ENCODE data around the gene KIF5C.
A peak's percentile ranks its signal among the peaks of the same experiment; 100 is the strongest.

The KIF5C gene

DNA sequence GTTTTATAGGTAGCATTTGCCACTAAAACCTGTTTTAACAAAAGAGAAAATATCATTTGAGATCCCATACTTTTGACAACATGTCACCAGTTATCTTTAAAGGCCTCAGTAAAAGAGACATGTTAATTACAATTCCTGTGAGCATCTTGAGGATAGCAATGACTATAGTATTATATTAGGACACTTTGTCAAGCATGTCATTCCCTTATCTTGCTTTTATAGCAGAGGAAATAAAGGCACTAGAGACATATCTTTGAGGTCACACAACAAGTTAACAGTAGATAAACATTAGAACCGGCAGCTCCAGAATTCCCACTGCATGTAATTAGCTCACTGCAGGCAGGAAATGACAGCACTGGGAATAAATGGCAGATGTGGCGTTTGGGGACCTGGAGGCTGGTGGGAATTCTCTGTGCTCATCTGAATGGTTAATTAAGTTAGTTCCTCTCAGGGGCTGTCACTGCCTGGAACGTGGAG, 189.4 kb downstream of the KIF5C start:
- Histone ChIP-seq H2AFZ (ENCODE audit: low read depth, low read length) (no peak overlapping the region), H2BK120ac (ENCODE audit: low read depth, low read length) (no peak overlapping the region), H3K4me2 (ENCODE audit: low read length, poor library complexity, severe bottlenecking) (no peak overlapping the region), H3K36me3 (ENCODE audit: control insufficient read depth in 1 of 2, insufficient read depth in 2 of 2, low read depth in 1 of 2, low read length in 2 of 2) (no peaks in the 10 kb centered on the region), H2BK5ac (ENCODE audit: low read depth, low read length, poor library complexity, severe bottlenecking) (no peak overlapping the region), H3K9ac (ENCODE audit: low read length) (no peak overlapping the region), H3K27ac (ENCODE audit: low read length, poor library complexity, severe bottlenecking) (no peak overlapping the region), H4K91ac (ENCODE audit: low read length) (no peak overlapping the region), H3K18ac (ENCODE audit: low read depth in 1 of 2, low read length in 2 of 2) (peak overlapping the region; percentile 28 to 46), H2BK12ac (ENCODE audit: low read length in 2 of 2) (no peak overlapping the region), H3K14ac (ENCODE audit: low read length in 2 of 2) (no peak overlapping the region), H4K8ac (ENCODE audit: low read length) (no peak overlapping the region), H3K4me1 (ENCODE audit: control insufficient read depth, insufficient read depth, low read depth, low read length) (no peaks in the 10 kb centered on the region), H3K4me3 (ENCODE audit: insufficient read depth in 1 of 2, low read depth in 1 of 2, low read length in 2 of 2) (no peak overlapping the region), H3K9me3 (ENCODE audit: control insufficient read depth, low read length) (no peaks in the 10 kb centered on the region), H3K23ac (ENCODE audit: low read length in 2 of 2) (no peak overlapping the region), H2AK5ac (ENCODE audit: low read length, severe bottlenecking) (no peak overlapping the region), H2BK15ac (ENCODE audit: low read depth, poor library complexity, severe bottlenecking) (no peak overlapping the region), H3K4ac (ENCODE audit: low read depth in 1 of 2, low read length in 2 of 2) (no peak overlapping the region), H3K27me3 (ENCODE audit: control insufficient read depth in 1 of 2, insufficient read depth in 1 of 2, low read length in 2 of 2) (no peaks in the 10 kb centered on the region), H3K79me1 (replicated peaks; ENCODE audit: low read length, poor library complexity, severe bottlenecking) (no peaks in the 10 kb centered on the region)
- WGBS = 3% methylated on average over 3 of the region's 3 CpGs
- DNase-seq = peak; percentile 82

DNA sequence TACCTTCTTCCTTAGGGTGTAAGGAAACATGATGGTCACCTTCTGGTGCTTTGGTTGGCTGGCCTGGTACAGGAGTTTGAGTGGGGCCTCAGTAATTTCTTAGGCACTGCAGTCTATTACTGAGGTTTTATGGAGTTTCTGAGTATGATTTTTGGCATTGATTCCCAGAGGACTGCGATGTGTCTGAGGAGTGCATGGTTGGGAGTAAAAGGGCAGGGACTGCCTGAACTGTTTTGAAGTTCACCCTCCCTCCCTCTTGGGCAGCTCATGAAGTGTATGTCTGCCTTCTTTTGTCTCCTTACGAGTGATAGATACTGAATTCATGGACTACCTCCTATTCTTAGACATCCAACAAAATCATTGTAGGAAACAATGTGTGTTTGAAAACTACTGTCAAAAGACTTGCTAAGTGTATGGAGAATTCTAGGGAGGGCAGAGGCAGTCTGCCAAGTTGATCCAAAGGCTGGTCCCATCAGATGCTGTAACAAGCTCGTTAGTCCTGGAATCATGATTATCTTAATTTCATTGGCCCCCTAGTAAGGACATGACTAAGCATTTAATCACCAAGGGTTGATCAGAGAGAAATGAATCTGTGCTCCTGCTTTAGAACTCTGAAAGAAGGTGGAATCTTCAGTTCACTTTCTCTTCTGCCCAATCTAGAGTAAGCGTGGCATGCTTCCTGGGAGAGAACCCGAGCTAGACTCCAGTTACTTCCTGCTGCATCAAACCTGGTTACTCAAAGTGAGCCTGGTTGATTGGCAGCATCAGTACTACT, 190.0 kb downstream of the KIF5C start:
- H3K9me3 ChIP-seq (ENCODE audit: control insufficient read depth, low read length) = no peaks in the 10 kb centered on the region
- no peak overlapping the region for H3K14ac ChIP-seq (ENCODE audit: low read length in 2 of 2)
- peak; percentile 64 for DNase-seq
- peak overlapping the region; percentile 28 to 70 for H3K18ac ChIP-seq (ENCODE audit: low read depth in 1 of 2, low read length in 2 of 2)
- no peaks in the 10 kb centered on the region for H3K36me3 ChIP-seq (ENCODE audit: control insufficient read depth in 1 of 2, insufficient read depth in 2 of 2, low read depth in 1 of 2, low read length in 2 of 2)
- no peak overlapping the region for H3K9ac ChIP-seq (ENCODE audit: low read length)
- no peak overlapping the region for H3K27ac ChIP-seq (ENCODE audit: low read length, poor library complexity, severe bottlenecking)
- no peak overlapping the region for H2BK12ac ChIP-seq (ENCODE audit: low read length in 2 of 2)
- H3K27me3 ChIP-seq (ENCODE audit: control insufficient read depth in 1 of 2, insufficient read depth in 1 of 2, low read length in 2 of 2) = no peaks in the 10 kb centered on the region
- no peak overlapping the region for H3K4me2 ChIP-seq (ENCODE audit: low read length, poor library complexity, severe bottlenecking)
- H3K4ac ChIP-seq (ENCODE audit: low read depth in 1 of 2, low read length in 2 of 2) = no peak overlapping the region
- no peak overlapping the region for H3K23ac ChIP-seq (ENCODE audit: low read length in 2 of 2)
- H2AK5ac ChIP-seq (ENCODE audit: low read length, severe bottlenecking) = no peak overlapping the region
- H3K79me1 ChIP-seq (replicated peaks; ENCODE audit: low read length, poor library complexity, severe bottlenecking) = no peaks in the 10 kb centered on the region
- no peak overlapping the region for H2AFZ ChIP-seq (ENCODE audit: low read depth, low read length)
- WGBS = 60% methylated on average over 4 of the region's 5 CpGs
- H4K8ac ChIP-seq (ENCODE audit: low read length) = peak overlapping the region; percentile 28
- H2BK15ac ChIP-seq (ENCODE audit: low read depth, poor library complexity, severe bottlenecking) = peak overlapping the region; percentile 80
- H2BK5ac ChIP-seq (ENCODE audit: low read depth, low read length, poor library complexity, severe bottlenecking) = no peak overlapping the region
- H3K4me1 ChIP-seq (ENCODE audit: control insufficient read depth, insufficient read depth, low read depth, low read length) = no peaks in the 10 kb centered on the region
- peak overlapping the region; percentile 61 for H2BK120ac ChIP-seq (ENCODE audit: low read depth, low read length)
- H3K4me3 ChIP-seq (ENCODE audit: insufficient read depth in 1 of 2, low read depth in 1 of 2, low read length in 2 of 2) = no peak overlapping the region
- H4K91ac ChIP-seq (ENCODE audit: low read length) = peak overlapping the region; percentile 80

DNA sequence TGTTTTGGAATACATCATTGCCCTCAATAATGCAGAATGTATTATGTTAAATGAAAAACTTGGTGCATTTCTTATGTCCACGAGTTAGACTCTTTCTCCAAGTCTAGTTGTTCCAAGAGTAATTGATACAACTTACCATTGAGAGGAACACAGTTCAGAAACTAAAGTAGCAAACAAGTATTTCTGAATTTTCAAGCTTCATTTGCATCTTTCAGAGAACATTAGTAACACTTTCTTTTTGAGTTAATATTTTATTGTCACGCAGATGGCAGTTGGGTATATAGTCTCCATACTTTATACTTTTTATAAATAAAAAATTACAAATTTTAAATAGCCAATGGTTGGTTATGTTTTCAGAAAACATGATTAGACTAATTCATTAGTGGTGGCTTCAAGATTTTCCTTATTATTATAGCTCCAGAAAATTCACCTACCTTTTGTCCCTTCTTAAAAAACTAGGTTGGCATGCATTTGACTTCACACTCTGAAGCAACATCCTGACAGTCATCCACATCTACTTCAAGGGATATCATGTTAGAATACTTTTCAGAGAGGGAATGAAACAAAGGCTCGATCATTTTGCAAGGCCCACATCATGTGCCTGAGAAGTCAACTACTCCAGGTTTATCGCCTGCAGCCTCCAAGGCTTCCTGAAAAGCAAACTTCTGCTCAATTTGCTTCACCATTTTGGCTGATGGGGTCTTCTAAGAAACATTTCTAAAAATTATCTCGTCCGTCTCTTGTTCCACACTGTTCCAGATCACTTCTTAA, 193.4 kb downstream of the KIF5C start:
- Histone ChIP-seq H3K4me1 (ENCODE audit: control insufficient read depth, insufficient read depth, low read depth, low read length) (no peaks in the 10 kb centered on the region), H2BK12ac (ENCODE audit: low read length in 2 of 2) (peak overlapping the region in 1 of 2 experiments; percentile 39), H2BK120ac (ENCODE audit: low read depth, low read length) (no peak overlapping the region), H3K23ac (ENCODE audit: low read length in 2 of 2) (no peak overlapping the region), H3K27me3 (ENCODE audit: control insufficient read depth in 1 of 2, insufficient read depth in 1 of 2, low read length in 2 of 2) (no peaks in the 10 kb centered on the region), H3K14ac (ENCODE audit: low read length in 2 of 2) (no peak overlapping the region), H2BK5ac (ENCODE audit: low read depth, low read length, poor library complexity, severe bottlenecking) (no peak overlapping the region), H3K18ac (ENCODE audit: low read depth in 1 of 2, low read length in 2 of 2) (peak overlapping the region; percentile 52 to 64), H4K8ac (ENCODE audit: low read length) (no peak overlapping the region), H3K4ac (ENCODE audit: low read depth in 1 of 2, low read length in 2 of 2) (peak overlapping the region in 1 of 2 experiments; percentile 69), H3K9me3 (ENCODE audit: control insufficient read depth, low read length) (no peaks in the 10 kb centered on the region), H3K4me2 (ENCODE audit: low read length, poor library complexity, severe bottlenecking) (no peak overlapping the region), H3K4me3 (ENCODE audit: insufficient read depth in 1 of 2, low read depth in 1 of 2, low read length in 2 of 2) (no peak overlapping the region), H3K27ac (ENCODE audit: low read length, poor library complexity, severe bottlenecking) (no peak overlapping the region), H2BK15ac (ENCODE audit: low read depth, poor library complexity, severe bottlenecking) (no peak overlapping the region), H4K91ac (ENCODE audit: low read length) (no peak overlapping the region), H2AFZ (ENCODE audit: low read depth, low read length) (no peak overlapping the region), H3K79me1 (replicated peaks; ENCODE audit: low read length, poor library complexity, severe bottlenecking) (no peaks in the 10 kb centered on the region), H2AK5ac (ENCODE audit: low read length, severe bottlenecking) (no peak overlapping the region), H3K9ac (ENCODE audit: low read length) (no peak overlapping the region), H3K36me3 (ENCODE audit: control insufficient read depth in 1 of 2, insufficient read depth in 2 of 2, low read depth in 1 of 2, low read length in 2 of 2) (no peaks in the 10 kb centered on the region)
- peak; percentile 37 for DNase-seq
- 69% methylated on average over 5 of the region's 6 CpGs for WGBS

Measured in mesenchymal stem cell (in vitro differentiated cells and primary cell).